ENCODE measurements around the gene TK1.
"Not testable (repeated sequence)": the region's sequence is repeated elsewhere in the genome, so short reads cannot be mapped to it uniquely, and the experiment has no call there.

Gene TK1, protein sequence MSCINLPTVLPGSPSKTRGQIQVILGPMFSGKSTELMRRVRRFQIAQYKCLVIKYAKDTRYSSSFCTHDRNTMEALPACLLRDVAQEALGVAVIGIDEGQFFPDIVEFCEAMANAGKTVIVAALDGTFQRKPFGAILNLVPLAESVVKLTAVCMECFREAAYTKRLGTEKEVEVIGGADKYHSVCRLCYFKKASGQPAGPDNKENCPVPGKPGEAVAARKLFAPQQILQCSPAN

DNA sequence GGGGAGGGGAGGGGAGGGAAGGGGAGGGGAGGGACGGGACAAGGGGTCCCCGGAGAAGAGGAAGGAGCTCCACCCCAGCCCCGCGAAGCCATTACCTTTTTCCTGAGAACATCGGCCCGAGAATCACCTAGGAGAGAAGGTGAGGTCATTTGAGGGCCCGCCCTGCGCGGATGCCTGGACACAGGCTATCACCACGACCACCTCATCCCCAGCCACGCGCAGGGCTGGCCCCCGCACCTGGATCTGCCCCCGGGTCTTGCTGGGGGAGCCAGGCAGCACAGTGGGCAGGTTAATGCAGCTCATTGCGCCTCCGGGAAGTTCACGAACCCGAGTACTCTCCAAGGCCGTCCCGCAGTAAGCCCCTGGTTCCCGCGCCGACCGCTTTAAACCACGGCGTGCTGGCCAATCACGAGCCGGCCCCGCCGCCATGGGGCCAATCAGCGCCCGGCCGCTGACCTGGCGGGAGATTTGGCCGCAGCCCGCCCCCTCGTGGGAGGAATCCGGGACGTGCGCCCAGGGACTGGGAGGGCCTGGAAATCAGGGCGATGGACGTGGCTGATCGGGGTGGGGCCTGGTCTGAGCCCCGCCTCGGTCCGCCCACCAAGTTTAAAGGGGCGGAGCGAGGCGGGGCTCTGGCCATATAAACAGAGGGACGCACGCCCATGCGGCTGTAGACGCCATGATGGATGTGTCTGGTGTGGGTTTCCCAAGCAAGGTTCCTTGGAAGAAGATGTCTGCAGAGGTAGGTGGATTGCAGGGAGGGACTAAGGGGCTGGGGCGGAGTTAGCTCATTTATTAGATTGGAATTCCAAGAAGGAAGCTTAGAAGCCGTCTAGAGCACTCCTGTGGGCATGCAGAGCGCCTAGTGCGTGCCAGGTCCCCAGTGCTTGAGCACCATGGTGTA, at the start of gene TK1, which contains the start of gene AFMID:
Gene TK1 (minus strand): TSS at position 361 of the 904 bp plus-strand sequence. CDS start 58 bp downstream, at position 303.
Gene AFMID (plus strand): TSS at position 671 of the 904 bp plus-strand sequence. CDS start 9 bp downstream, at position 680.
- peak; percentile 100 for DNase-seq (ENCODE audit: low spot score)

DNA sequence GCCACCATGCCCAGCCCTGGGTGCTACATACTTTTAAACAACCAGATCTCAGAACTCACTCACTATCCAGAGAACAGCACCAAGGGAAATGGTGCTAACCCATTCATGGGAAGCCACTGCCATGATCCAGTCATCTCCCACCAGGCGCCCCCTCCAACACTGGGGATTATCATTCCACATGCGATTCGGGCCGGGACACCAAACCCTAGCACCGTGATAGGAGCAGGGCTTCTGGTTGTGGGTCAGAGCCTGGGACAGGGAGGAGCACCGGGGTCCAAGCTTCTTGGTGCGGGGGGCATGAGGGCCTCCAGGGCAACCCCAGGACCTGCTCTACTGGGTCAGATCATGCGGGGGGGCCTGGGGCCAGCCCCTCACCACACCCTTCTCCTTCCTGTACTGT, 49.0 kb upstream of the TK1 start:
- DNase-seq (ENCODE audit: low spot score): no peak

DNA sequence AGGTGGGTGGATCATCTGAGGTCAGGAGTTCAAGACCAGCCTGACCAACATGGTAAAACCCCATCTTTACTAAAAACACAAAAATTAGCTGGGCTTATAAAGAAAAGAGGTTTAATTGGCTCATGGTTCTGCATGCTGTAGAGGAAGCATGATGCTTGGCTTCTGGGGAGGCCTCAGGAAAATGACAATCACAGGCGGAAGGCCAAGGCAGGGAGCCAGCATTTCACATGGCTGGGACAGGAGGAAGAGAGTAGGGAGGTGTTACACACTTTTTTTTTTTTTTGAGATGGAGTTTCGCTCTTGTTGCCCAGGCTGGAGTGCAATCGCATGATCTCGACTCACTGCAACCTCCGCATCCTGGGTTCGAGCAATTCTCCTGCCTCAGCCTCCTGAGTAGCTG, 48.2 kb upstream of the TK1 start:
- DNase-seq (ENCODE audit: low spot score): not testable (repeated sequence)

DNA sequence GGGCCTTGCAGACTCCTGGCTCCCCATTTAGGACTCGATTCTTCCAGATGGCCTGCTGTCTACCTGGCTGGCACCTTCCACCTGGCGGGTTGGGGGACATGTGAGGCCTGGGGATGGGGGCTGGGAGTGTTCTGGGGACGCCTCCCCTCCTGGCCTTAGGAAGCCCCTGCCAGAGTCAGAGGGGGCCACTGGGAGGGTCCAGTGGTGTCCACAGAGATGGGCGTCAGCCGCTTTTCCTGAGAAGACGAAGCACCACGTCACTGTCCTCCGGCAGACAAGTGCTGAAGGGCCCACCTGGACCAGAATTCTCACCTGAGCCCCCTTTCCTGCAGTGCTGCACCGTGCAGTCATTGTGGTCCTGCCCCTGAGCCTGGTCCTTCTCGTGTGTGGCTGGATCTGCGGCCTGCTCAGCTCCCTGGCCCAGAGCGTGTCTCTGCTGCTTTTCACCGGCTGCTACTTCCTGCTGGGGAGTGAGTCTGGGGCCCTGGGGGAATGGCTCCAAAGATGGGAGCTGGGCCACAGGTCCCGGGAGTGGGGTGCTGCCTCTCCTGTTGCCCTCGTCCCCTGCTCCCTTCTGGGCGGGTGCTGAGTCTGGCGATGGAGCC, 47.5 kb upstream of the TK1 start:
- no peak for DNase-seq (ENCODE audit: low spot score)

DNA sequence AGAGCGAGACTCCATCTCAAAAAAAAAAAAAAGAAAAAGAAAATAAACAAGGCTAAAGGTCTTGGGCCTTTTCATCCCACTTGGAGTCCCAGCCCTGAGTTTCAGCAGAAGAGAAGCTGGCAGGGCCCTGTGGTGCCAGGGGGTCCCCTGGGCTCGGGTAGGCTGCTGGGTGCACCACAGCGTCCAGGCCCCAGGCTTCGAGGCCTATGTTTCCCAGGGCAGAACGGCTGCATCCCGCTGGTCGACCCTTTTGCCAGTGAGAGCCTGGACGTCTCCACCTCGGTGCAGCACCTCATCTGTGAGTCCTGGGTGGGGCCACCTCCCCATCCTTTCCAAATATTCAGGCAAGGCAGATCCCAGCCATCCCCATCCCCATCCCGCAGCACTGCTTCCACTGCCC, 46.8 kb upstream of the TK1 start:
- no peak for DNase-seq (ENCODE audit: low spot score)

DNA sequence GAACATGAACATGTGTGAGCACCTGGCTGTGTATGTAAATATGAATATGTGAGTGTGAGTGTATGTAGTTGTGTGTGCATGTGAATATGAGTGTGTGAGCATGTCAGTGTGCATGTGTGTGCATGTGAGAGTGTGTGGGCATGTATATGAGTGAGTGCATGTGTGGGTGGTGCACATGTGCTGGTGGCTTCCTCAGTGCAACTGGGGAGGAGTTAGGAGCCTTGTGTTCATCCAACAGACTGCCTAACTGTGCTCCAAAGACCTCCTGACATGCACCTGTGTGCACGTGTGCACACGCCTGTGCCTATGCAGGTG, 46.0 kb upstream of the TK1 start:
- no peak for DNase-seq (ENCODE audit: low spot score)

DNA sequence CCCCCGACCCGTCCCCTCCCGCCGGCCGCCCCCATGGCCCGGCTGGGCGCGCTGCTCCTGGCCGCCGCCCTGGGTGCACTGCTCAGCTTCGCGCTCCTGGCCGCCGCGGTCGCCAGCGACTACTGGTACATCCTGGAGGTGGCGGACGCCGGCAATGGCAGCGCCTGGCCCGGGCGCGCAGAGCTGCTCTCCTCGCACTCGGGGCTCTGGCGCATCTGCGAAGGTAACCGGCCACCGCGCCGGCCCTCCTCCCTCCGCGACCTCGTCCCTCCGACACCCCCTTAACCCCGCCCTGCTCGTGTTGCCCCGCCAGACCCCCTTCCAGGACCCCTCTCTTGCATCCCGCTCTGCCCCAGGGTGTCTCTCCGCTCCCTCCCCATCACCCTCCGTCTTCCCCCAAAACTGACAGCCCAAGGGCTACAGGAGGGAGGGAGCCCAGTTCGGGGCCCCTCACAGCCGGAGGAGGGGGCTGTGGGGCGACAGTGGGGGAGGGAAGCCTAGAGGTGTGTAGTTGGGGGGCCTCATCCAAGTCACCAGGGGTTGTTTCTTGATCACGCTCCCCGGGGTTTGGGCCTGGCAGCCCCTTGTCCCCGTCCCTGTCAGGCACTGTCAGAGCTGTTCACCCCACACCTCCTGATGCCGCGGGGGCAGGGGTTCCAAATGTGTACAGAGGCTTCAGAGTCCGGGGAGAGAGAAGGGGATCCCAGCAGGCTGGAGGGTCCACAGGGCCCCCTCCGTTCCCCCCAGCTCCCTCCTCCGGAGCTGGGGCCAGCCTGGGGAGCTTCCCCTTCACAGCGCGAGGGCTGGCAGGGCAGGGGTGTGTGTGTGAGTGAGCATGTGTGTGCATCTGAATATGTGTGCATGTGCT, 45.4 kb upstream of the TK1 start:
- DNase-seq (ENCODE audit: low spot score): peak; percentile 44

DNA sequence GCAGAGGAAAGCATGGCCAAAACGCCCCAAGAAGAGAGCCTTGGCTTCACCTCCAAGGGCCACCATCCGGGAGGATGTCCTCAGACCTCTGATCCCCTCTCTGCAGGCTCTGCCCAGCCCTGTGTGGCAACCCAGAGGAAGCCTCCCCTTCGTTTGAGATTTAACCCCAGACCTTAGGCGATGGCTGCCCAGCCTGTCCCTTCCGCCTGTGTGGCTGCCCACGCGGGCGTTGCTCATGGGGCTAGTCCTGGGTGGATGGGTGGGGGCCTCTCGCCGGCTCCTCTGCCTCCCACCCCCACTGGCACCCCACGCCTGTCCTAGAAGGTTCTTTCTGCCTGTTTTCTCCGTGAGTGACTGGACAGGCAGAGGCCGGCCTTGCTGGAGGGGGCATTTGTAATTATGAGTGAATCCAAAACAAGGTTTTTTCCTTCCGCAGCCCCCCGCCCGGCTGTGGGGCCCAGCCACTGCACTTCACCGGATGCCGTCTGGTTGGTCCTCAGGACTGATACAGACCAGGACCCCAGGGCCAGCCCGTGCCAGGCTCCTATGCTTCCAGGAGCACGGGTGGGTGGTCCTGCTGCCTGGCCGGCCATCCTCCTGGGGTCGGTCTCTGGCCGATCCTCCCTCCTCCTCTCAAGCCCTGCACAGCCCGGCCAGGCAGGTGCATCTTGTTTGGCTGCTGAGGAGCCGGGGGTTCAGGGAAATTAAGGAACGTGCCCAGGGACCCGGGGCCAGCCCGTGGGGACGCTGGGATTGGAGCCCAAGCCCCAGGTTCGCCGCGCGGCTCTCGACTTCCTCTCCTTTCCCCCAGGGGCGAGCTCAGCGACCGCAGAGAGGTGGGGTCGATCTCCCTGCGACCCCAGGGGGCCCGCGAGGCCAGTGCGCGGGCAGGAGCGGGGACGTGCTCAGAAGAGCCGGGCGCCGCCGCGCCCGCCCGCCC, 44.4 kb upstream of the TK1 start, which contains the start of gene TMEM235:
Gene TMEM235 (plus strand): TSS at position 636 of the 940 bp plus-strand sequence. CDS start 393 bp downstream, outside the sequence.
- no peak for DNase-seq (ENCODE audit: low spot score)

DNA sequence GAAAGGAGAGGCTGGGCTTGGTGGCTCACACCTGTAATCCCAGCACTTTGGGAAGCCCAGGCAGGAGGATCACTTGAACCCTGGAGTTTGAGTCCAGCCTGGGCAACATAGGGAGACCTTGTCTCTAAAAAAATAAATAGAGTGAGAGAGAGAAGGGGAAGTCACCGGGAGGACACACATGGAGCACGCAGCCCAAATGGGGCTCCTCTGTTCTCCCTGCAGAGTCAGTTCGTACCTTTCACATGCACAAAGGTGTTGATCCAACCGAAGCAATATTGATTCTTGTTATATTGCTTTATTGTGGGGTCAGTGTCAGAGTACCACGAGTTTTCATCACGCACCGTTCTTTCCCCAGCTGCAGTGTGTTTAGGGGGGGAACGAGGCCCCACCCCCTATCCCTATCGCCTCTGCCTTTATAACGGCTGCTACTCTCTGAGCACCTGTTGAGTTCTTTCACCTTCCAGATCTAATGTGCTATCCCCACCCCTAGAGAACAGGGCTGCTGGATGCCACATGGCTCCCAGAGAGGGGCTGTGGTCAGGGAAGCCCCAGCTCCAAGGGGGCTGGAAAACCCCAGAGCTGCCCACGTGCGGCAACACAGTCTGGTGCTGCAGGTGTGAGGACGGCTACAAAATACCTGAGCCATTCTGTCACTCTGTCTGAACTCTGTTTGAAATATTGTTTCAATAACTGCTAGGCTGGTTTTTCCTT, 43.6 kb upstream of the TK1 start:
- no peak for DNase-seq (ENCODE audit: low spot score)

DNA sequence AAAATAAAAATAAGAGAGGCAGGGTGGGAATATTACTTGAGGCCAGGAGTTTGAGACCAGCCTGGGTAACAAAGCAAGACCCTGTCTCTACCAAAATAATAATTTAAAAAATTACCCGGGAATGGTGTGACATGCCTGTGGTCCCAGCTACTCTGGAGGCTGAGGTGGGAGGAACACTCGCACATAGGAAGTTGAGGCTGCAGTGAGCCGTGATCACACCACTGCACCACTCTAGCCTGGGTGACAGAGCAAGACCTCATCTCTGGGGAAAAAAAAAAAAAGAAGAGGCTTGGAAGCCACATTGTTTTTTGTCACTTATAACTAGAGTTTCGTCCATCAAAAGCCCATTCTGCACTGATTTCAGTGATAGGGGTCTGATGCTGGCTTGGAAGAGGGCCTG, 41.3 kb upstream of the TK1 start:
- no peak for DNase-seq (ENCODE audit: low spot score)

DNA sequence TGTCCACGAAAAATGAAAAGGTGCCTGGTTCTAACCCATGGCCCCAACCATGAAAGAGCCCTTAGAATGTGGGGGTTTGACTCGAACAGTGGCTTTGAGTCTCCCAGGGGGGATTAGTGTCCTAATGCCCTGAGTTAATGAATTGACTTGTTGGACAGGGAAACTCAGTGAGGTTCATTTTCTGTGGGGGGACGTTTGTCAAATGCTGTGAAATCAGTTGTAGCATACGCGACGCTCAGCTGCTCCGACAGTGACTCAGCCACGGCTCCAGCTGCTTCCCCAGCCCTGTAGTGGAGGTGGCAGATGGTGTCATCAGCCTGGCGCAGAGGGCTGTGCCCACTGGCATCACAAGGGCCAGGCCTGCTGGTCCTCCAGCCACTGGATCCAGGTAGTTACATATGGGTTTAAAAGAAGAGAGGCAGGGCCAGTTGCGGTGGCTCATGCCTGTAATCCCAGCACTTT, 40.6 kb upstream of the TK1 start:
- DNase-seq (ENCODE audit: low spot score): no peak

DNA sequence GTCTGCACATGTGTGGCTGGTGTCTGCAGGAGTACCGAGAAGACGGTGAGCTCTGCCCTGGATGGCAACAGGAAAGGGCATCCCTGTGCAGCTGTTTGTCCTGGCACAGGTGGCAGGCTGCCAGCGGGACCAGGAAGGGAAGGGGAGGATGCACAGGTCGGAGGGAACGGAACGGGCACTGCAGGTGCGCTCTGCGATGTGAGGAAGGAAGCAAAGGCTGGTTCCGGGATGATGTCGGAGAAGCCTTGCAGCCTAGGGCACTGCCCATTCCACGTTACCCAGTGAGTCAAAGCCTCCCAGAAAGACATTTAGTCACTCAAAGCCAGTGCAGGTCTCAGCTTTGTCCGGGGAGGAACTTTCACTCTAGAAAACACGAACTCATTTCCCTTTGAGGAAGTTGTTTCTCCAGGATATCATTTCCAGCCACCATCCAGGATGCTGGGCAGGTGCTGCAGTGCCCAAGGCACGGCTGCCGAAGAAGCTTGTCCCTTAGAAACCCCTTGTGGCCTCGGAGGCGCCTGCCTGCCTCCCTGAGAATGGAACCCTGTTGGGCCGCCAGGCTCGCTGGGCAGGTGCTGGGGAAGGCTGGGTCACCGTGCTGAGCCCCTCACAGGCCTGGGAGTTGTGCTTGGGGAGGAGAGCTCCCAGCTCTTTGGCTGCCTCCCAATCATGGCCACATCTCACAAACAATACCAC, 40.1 kb upstream of the TK1 start:
- DNase-seq (ENCODE audit: low spot score): no peak

DNA sequence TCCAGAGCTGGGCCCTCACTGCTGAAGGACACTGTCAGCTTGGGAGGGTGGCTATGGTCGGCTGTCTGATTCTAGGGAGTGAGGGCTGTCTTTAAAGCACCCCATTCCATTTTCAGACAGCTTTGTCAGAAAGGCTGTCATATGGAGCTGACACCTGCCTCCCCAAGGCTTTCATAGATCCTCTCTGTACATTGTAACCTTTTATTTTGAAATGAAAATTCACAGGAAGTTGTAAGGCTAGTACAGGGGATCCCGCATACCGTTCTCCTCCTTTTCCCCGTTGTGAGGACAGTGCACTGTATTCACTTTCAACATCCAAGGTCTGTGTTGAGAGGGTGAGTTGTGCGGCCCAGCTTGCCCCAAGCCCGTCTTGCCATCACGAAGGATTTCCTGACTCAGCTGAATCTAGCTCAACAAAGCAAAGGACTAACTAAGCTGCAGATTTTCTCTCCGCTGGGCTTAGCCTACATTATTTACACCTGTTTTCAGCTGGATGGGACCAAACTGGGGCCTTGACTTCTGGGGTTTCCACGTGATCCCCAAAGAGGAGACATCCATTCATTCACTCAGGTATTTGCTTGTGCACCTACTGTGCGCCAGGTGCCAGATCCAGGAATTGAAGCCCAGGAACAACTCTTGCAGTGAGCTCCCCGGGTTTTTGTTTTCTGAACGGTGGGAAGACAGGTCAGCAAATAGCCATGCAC, 39.4 kb upstream of the TK1 start:
- no peak for DNase-seq (ENCODE audit: low spot score)

DNA sequence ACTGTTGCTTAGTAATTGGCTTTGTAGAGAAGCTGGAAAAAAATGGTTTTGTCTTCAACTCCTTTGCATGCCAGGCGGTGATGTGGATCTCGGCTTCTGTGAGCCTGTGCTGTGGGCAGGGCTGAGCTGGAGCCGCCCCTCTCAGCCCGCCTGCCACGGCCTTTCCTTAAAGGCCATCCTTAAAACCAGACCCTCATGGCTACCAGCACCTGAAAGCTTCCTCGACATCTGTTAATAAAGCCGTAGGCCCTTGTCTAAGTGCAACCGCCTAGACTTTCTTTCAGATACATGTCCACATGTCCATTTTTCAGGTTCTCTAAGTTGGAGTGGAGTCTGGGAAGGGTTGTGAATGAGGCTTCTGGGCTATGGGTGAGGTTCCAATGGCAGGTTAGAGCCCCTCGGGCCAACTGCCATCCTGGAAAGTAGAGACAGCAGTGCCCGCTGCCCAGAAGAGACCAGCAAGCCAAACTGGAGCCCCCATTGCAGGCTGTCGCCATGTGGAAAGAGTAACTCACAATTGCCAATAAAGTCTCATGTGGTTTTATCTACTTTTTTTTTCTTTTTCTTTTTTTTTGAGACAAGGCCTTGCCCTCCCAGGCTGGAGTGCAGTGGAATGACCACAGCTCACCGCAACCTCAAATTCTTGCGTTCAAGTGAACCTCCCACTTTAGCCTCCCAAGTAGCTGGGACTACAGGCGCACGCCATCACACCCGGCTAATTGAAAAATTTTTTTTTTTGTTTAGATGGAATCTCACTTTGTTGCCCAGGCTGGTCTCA, 38.4 kb upstream of the TK1 start:
- DNase-seq (ENCODE audit: low spot score): no peak

DNA sequence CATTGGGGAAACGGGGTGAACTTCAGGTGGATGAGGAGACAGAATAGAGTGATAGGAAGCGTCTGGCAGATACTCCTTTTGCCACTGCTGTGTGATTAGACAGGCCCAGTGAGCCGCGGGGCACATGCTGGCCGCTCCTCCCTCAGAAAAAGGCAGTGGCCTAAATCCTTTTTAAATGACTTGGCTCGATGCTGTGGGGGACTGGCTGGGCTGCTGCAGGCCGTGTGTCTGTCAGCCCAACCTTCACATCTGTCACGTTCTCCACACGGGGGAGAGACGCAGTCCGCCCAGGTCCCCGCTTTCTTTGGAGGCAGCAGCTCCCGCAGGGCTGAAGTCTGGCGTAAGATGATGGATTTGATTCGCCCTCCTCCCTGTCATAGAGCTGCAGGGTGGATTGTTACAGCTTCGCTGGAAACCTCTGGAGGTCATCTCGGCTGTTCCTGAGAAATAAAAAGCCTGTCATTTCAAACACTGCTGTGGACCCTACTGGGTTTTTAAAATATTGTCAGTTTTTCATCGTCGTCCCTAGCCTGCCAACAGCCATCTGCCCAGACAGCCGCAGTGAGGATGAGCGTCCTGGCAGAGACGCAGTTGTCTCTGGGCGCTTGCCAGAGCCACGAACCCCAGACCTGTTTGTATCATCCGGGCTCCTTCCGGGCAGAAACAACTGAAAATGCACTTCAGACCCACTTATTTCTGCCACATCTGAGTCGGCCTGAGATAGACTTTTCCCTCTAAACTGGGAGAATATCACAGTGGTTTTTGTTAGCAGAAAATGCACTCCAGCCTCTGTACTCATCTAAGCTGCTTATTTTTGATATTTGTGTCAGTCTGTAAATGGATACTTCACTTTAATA, 37.6 kb upstream of the TK1 start:
- no peak for DNase-seq (ENCODE audit: low spot score)

DNA sequence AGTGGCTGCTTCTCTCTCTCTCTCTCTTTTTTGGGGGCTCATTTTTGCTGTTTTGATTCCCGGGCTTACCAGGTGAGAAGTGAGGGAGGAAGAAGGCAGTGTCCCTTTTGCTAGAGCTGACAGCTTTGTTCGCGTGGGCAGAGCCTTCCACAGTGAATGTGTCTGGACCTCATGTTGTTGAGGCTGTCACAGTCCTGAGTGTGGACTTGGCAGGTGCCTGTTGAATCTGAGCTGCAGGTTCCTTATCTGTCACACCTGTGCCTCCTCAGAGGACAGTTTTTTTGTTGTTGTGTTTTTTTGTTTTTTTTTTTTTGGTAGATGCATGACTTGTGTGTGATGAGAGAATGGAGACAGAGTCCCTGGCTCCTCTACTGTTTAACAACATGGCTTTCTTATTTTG, 36.9 kb upstream of the TK1 start:
- DNase-seq (ENCODE audit: low spot score): no peak

DNA sequence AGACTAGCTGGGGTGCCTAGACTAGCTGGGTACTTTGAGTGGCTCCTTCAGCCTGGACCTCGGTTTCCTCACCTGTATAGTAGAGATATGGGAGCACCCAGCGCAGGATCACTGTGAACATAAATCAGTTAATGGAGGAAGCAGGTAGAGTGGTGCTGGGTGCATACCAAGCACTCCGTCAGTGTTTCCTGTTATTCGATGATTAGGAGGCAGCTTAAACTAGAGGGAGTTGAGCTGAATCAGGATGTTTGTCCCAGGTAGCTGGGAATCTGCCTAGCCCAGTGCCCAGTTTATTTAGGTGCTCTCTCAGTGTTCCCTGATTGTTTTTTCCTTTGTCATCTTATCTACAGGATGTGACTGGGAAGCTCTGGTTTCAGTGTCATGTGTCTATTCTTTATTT, 36.2 kb upstream of the TK1 start:
- no peak for DNase-seq (ENCODE audit: low spot score)
